Osteocyte (in vitro differentiated cells): ENCODE data around the gene BICRAL. TPM values are rescaled to one million over a fixed set of nuclear protein-coding genes. Genes with fewer than 3 reads are reported as not detected.

Experiments
- DNase-seq: peaks from one replicate; pipeline ENCODE4 v3.0.0; 2021; ENCODE audit warnings: mixed read lengths; ENCODE audit not compliant: unreplicated experiment; ENCODE audit errors: extremely low spot score
- H3K27ac Mint-ChIP-seq: one replicate; pipeline ENCODE4 v1.8.0; 2021; ENCODE audit warnings: mild to moderate bottlenecking, mixed read lengths; ENCODE audit not compliant: unreplicated experiment
- H3K27me3 Mint-ChIP-seq: one replicate; pipeline ENCODE4 v1.8.0; 2021; ENCODE audit warnings: mixed read lengths; ENCODE audit not compliant: unreplicated experiment
- H3K36me3 Mint-ChIP-seq: one replicate; pipeline ENCODE4 v1.8.0; 2021; ENCODE audit warnings: mixed read lengths; ENCODE audit not compliant: unreplicated experiment
- H3K4me1 Mint-ChIP-seq: one replicate; pipeline ENCODE4 v1.8.0; 2021; ENCODE audit warnings: mixed read lengths; ENCODE audit not compliant: unreplicated experiment
- H3K4me3 Mint-ChIP-seq: one replicate; pipeline ENCODE4 v1.8.0; 2021; ENCODE audit warnings: mild to moderate bottlenecking, moderate library complexity, mixed read lengths; ENCODE audit not compliant: unreplicated experiment
- H3K9me3 Mint-ChIP-seq: one replicate; pipeline ENCODE4 v1.8.0; 2021; ENCODE audit warnings: mixed read lengths; ENCODE audit not compliant: unreplicated experiment
- CTCF ChIP-seq: fragments of 200-600 bp; sonication (generic); IDR thresholded peaks from 2 replicates; pipeline ENCODE4 v1.5.0; 2021; ENCODE audit warnings: antibody characterized with exemption, mild to moderate bottlenecking, moderate library complexity
- total RNA-seq: library from RNA; stranded (reverse); gene quantifications from 2 replicates; pipeline ENCODE4 v1.2.1, GENCODE V29; 2021

BICRAL gene
- total RNA-seq, 1 donor from 2014 or later, result 12.7 TPM

DNA sequence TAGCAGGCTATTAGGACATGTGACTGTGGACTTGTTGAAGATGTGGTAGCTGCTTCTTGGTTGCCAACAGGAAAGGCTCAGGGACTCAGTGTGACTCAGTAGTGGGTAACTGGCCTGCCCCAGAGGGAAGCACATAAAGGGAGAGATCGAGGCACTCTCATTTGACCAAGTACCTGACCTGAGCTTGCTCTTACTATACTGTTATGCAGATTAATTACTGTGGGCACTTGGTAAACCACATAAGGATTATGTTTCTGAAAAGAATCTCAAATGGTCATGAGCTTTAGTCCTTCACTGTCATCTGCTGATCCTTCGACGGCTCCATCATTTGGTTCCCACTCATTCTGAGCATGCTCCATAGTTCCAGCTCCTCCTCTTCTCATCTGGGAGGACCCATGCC, 49.4 kb downstream of the BICRAL start:
- Mint-ChIP-seq H3K27me3 (no peaks in the 10 kb centered on the region), H3K27ac (no peak overlapping the region), H3K36me3 (peaks cover 33% of the 10 kb centered on the region), H3K9me3 (no peaks in the 10 kb centered on the region), H3K4me3 (no peak overlapping the region), H3K4me1 (no peaks in the 10 kb centered on the region)
- no peak for DNase-seq
- TF ChIP-seq CTCF, result no peak

- no peaks in the 10 kb centered on the region for H3K4me1 Mint-ChIP-seq
Measured at GRCh38 chr6:42834056-42834455, 52.2 kb downstream of the BICRAL start.

DNA sequence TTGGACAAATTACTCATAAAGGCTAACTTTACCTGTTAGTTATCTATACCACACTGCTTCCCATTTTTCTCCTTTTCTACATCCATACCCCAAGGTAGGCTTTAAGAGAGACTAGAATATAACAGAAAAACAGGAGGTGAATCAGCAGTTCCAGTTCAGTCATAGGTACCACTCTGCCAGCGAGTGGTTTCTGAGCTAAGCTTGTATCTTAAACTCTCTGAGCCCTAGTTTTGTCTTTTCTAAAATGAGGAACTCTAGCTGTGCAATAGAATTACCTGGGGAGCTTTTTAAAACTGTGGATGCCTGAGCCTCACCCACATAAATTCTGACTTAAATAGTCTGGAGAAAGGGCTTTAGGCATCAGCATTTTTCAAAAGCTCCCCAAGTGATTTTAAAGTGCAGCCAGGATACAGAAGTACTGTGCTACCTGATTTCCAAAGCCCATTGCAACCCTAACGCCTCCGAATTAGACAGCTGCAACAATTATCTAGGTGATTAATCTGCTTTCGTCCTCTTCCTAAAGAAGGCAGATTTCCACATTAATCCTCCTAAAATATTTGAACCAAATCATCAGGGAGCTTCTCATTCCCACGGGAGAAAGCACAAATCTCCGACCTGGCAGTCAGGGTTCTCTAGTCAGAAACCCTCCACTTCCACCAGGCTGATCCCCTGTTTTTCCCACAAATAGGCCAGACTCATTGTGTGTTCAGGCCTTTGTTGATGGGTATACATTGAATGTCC, 60.2 kb downstream of the BICRAL start:
- Mint-ChIP-seq H3K9me3 (no peaks in the 10 kb centered on the region), H3K4me1 (no peaks in the 10 kb centered on the region), H3K4me3 (no peak overlapping the region)

More at GRCh38 chr6:42834056-42834455, 52.2 kb downstream of the BICRAL start:
- Mint-ChIP-seq H3K36me3 (peaks cover 18% of the 10 kb centered on the region), H3K27me3 (no peaks in the 10 kb centered on the region), H3K9me3 (no peaks in the 10 kb centered on the region), H3K27ac (no peak overlapping the region), H3K4me3 (no peak overlapping the region)
- no peak for DNase-seq
- no peak for TF ChIP-seq CTCF

DNA sequence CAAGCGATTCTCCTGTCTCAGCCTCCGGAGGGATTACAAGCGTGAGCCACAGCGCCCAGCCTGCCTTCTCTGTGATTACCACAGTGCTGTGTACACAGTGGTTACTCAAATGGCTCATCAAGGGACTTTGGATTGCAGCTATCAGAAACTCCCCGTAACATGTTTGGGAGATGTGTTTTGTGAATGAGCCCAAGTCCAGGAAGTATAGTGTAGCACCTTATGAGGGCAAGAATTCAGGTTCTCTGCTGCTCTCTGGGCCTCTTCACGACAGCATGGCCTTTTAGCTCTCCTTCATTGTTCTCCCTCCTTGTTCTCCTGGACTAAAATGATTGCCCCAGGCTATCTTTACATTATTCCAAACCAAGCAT, 63.5 kb downstream of the BICRAL start:
- H3K27me3 Mint-ChIP-seq, result no peaks in the 10 kb centered on the region
- no peak for DNase-seq
- TF ChIP-seq CTCF, result no peak
- peaks cover 10% of the 10 kb centered on the region for H3K36me3 Mint-ChIP-seq
- H3K27ac Mint-ChIP-seq, result no peak overlapping the region
- H3K4me3 Mint-ChIP-seq, result no peak overlapping the region
- no peaks in the 10 kb centered on the region for H3K4me1 Mint-ChIP-seq
- no peaks in the 10 kb centered on the region for H3K9me3 Mint-ChIP-seq

More for the DNA sequence above, 60.2 kb downstream of the BICRAL start:
- Mint-ChIP-seq H3K36me3 (peaks cover 12% of the 10 kb centered on the region), H3K27ac (no peak overlapping the region), H3K27me3 (no peaks in the 10 kb centered on the region)
- TF ChIP-seq CTCF, result no peak
- DNase-seq, result no peak

GRCh38 chr6:42846505-42846904, 64.7 kb downstream of the BICRAL start:
- Mint-ChIP-seq H3K4me1 (no peaks in the 10 kb centered on the region), H3K4me3 (no peak overlapping the region), H3K27ac (no peak overlapping the region), H3K36me3 (peaks cover 9% of the 10 kb centered on the region), H3K9me3 (no peaks in the 10 kb centered on the region), H3K27me3 (no peaks in the 10 kb centered on the region)
- no peak for TF ChIP-seq CTCF
- DNase-seq, result no peak
